ENCODE measurements around the gene C2CD4D.

The C2CD4D gene

GRCh38 chr1:151849126-151849525 lies 9.5 kb upstream of the C2CD4D start:
- no peak for DNase-seq (ENCODE audit: low read depth)
- H3K4me3 ChIP-seq (ENCODE audit: control insufficient read depth, low read depth, low read length): no peak overlapping the region
- TF ChIP-seq, protein P1, sequence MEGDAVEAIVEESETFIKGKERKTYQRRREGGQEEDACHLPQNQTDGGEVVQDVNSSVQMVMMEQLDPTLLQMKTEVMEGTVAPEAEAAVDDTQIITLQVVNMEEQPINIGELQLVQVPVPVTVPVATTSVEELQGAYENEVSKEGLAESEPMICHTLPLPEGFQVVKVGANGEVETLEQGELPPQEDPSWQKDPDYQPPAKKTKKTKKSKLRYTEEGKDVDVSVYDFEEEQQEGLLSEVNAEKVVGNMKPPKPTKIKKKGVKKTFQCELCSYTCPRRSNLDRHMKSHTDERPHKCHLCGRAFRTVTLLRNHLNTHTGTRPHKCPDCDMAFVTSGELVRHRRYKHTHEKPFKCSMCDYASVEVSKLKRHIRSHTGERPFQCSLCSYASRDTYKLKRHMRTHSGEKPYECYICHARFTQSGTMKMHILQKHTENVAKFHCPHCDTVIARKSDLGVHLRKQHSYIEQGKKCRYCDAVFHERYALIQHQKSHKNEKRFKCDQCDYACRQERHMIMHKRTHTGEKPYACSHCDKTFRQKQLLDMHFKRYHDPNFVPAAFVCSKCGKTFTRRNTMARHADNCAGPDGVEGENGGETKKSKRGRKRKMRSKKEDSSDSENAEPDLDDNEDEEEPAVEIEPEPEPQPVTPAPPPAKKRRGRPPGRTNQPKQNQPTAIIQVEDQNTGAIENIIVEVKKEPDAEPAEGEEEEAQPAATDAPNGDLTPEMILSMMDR (conservative IDR thresholded peaks at IDR 0.05; ENCODE audit: control insufficient read depth, insufficient read depth, low read depth, low read length): no peak

DNA sequence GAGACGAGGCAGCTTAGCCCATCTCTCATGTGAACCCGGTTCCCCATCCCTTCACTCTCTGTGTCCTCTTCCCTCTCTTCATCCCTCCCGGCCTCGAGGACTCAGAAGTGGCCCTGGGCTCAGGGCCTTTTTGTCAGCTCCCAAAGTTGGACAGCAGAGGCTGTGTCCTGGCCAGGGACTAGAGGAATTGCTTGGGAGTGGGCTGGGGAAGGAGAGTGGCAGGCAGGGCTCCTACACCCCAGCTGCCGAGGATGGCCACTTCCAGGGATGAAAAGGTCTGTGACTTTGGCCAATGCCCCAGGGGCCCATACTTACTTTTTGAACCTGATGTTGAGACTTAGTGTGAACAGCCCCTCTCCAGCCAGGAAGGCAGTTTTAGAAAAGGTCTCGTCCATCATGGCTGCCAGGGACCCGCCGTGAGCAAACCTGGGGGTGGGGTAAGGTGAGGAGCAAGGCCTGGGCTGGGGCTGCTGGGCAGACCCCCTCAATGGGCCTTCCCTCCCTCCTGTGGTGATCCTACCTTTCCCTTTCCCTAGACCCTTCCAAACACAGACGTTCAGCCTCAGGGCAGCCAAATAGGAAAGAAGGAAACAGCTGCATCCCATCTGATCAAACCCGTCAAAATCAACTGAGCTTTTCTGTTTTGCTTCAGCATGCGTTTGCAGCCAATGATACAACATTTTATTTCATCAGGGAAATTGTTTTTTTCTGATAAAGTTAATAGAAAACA lies 8.4 kb upstream of the C2CD4D start:
- TF ChIP-seq, protein P1 (conservative IDR thresholded peaks at IDR 0.05; ENCODE audit: control insufficient read depth, insufficient read depth, low read depth, low read length): no peak
- H3K4me3 ChIP-seq (ENCODE audit: control insufficient read depth, low read depth, low read length): no peak overlapping the region
- no peak for DNase-seq (ENCODE audit: low read depth)

DNA sequence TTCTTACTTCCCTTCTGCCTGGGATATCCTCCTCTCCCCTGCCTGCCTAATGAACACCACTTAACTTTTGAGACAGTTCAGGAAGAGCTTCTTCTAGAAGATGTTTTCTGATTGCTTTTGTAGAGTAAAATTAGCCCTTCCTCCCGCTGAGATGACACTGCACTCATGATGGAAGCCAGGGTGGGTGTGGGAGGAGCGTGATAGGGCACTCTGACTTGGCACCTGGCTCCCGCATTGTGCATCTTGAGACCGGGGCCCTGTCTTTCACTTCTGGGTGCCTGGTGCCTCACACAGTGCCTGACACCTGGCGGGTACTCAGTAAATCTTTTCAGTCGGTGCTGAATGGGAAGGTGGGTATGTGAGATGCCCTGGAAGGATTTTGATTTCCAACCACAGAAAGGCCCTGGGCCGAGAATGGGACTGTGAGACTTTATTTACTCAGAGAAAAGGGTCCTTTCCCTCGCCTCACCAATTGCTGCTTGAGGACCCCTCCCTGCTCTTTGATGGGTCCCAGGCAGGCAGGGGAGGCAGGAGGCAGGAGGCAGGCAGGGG lies 7.1 kb upstream of the C2CD4D start:
- DNase-seq (ENCODE audit: low read depth): no peak
- no peak overlapping the region for H3K4me3 ChIP-seq (ENCODE audit: control insufficient read depth, low read depth, low read length)
- TF ChIP-seq, protein P1 (conservative IDR thresholded peaks at IDR 0.05; ENCODE audit: control insufficient read depth, insufficient read depth, low read depth, low read length): no peak

- DNase-seq (ENCODE audit: low read depth): peak; percentile 25
- TF ChIP-seq, protein P1 (conservative IDR thresholded peaks at IDR 0.05; ENCODE audit: control insufficient read depth, insufficient read depth, low read depth, low read length): no peak
- no peak overlapping the region for H3K4me3 ChIP-seq (ENCODE audit: control insufficient read depth, low read depth, low read length)
Observed at GRCh38 chr1:151846062-151846568, 6.5 kb upstream of the C2CD4D start.

- no peak for DNase-seq (ENCODE audit: low read depth)
- TF ChIP-seq, protein P1 (conservative IDR thresholded peaks at IDR 0.05; ENCODE audit: control insufficient read depth, insufficient read depth, low read depth, low read length): no peak
- H3K4me3 ChIP-seq (ENCODE audit: control insufficient read depth, low read depth, low read length): no peak overlapping the region
Observed at GRCh38 chr1:151843398-151843797, 3.8 kb upstream of the C2CD4D start.

GRCh38 chr1:151841141-151841540 lies 1.5 kb upstream of the C2CD4D start:
- no peak overlapping the region for H3K4me3 ChIP-seq (ENCODE audit: control insufficient read depth, low read depth, low read length)
- peak; percentile 66 for DNase-seq (ENCODE audit: low read depth)
- TF ChIP-seq, protein P1 (conservative IDR thresholded peaks at IDR 0.05; ENCODE audit: control insufficient read depth, insufficient read depth, low read depth, low read length): no peak

Data from fibroblast of mammary gland (primary cell).